Neural progenitor cell (in vitro differentiated cells): ENCODE data around the gene NEDD4.

Source experiments
- CTCF ChIP-seq: fragments of 200-600 bp; sonication (generic); IDR thresholded peaks from 2 replicates; pipeline ENCODE4 v1.5.1; 2017; ENCODE audit warnings: antibody characterized with exemption, mild to moderate bottlenecking
- EZH2 ChIP-seq: fragments of 200-600 bp; sonication (generic); IDR thresholded peaks from 2 replicates; pipeline ENCODE4 v1.6.1; 2017; ENCODE audit warnings: antibody characterized with exemption, mild to moderate bottlenecking, moderate library complexity

GRCh38 chr15:55858661-55859060, 134.8 kb downstream of the NEDD4 start:
- TF ChIP-seq CTCF = no peak
- TF ChIP-seq EZH2 = no peak
